OCI-LY3 (cell line): ENCODE data around the gene CNTNAP2.

ENCODE experiments used
- H2AFZ ChIP-seq: fragments of 200-600, 300-600 bp; shearing (Covaris generic); 2 replicates; pipeline ENCODE4 v1.6.0; 2014; ENCODE audit warnings: antibody characterized with exemption, low read depth, low read length
- H3K27ac ChIP-seq: fragments of 200-600, 300-600 bp; sonication (generic); 2 replicates; pipeline ENCODE4 v1.5.1; 2014; ENCODE audit warnings: mild to moderate bottlenecking, low read length, moderate library complexity, mixed read lengths
- H3K27me3 ChIP-seq: fragments of 200-600, 300-600 bp; sonication (generic); 2 replicates; pipeline ENCODE4 v1.6.1; 2014; ENCODE audit warnings: low read depth, low read length, mixed read lengths
- H3K36me3 ChIP-seq: fragments of 200-600, 300-600 bp; sonication (generic); replicated peaks from 2 replicates; pipeline ENCODE3; 2014; ENCODE audit warnings: low read depth, low read length, mixed read lengths
- H3K4me1 ChIP-seq: fragments of 300-600, 200-600 bp; sonication (generic); 2 replicates; pipeline ENCODE4 v1.6.1; 2014; ENCODE audit warnings: low read length, mixed read lengths
- H3K4me2 ChIP-seq: fragments of 200-600, 300-600 bp; sonication (generic); 2 replicates; pipeline ENCODE4 v1.6.1; 2014; ENCODE audit warnings: low read length, mixed read lengths
- H3K4me3 ChIP-seq: fragments of 300-600, 200-600 bp; sonication (generic); 2 replicates; pipeline ENCODE4 v1.5.1; 2014; ENCODE audit warnings: antibody characterized with exemption, mild to moderate bottlenecking, low read length, moderate library complexity
- H3K79me2 ChIP-seq: fragments of 300-600, 200-600 bp; shearing (Covaris generic); 2 replicates; pipeline ENCODE4 v1.6.1; 2014; ENCODE audit warnings: mild to moderate bottlenecking, low read length, mixed read lengths
- H3K9ac ChIP-seq: fragments of 300-600, 200-600 bp; shearing (Covaris generic); 2 replicates; pipeline ENCODE4 v1.6.0; 2014; ENCODE audit warnings: mild to moderate bottlenecking, low read length, moderate library complexity
- H3K9me3 ChIP-seq: fragments of 200-600, 300-600 bp; shearing (Covaris generic); 2 replicates; pipeline ENCODE4 v1.6.1; 2014; ENCODE audit warnings: low read length, mixed read lengths; ENCODE audit not compliant: insufficient read depth
- H4K20me1 ChIP-seq: fragments of 200-600, 300-600 bp; sonication (generic); 2 replicates; pipeline ENCODE4 v1.6.1; 2016; ENCODE audit warnings: low read length, mixed read lengths; ENCODE audit not compliant: insufficient read depth
- EZH2phosphoT487 ChIP-seq: fragments of 200-600 bp; shearing (Covaris generic); IDR thresholded peaks from 2 replicates; pipeline ENCODE4 v1.6.1; 2018; ENCODE audit warnings: antibody characterized with exemption, mixed run types, low read depth
- TF ChIP-seq, protein P1 (sequence below): fragments of 200-600, 300-600 bp; sonication (generic); IDR thresholded peaks from 2 replicates; pipeline ENCODE4 v1.5.1; 2014; ENCODE audit warnings: antibody characterized with exemption, low read length, low read depth

Gene CNTNAP2

DNA sequence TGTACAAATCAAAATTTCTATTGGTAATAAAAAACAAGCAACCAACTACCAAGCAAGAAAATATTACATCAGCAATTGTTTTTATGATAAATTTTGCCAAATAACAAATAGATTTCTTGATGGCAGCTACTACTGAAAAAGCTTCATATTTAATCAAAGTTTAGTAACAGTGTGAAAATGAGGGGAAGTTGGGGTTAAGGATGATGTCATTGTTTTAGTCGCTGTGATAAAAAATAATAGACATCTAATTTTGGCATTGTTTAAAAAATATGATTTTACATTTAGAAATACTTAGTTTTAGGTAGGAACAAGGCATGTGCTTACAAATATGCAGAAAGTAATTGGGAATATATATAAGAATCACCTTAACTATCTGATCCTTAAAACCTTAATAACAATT lies 145.9 kb downstream of the CNTNAP2 start:
- Histone ChIP-seq H3K27ac (no peak overlapping the region), H4K20me1 (no peaks in the 10 kb centered on the region), H3K9ac (no peak overlapping the region), H3K36me3 (no peaks in the 10 kb centered on the region), H3K4me3 (no peak overlapping the region), H3K79me2 (no peaks in the 10 kb centered on the region), H3K4me1 (no peaks in the 10 kb centered on the region), H3K27me3 (no peaks in the 10 kb centered on the region), H2AFZ (no peak overlapping the region), H3K4me2 (no peak overlapping the region), H3K9me3 (no peaks in the 10 kb centered on the region)
- TF ChIP-seq EZH2phosphoT487 = no peak
- TF ChIP-seq, protein P1, sequence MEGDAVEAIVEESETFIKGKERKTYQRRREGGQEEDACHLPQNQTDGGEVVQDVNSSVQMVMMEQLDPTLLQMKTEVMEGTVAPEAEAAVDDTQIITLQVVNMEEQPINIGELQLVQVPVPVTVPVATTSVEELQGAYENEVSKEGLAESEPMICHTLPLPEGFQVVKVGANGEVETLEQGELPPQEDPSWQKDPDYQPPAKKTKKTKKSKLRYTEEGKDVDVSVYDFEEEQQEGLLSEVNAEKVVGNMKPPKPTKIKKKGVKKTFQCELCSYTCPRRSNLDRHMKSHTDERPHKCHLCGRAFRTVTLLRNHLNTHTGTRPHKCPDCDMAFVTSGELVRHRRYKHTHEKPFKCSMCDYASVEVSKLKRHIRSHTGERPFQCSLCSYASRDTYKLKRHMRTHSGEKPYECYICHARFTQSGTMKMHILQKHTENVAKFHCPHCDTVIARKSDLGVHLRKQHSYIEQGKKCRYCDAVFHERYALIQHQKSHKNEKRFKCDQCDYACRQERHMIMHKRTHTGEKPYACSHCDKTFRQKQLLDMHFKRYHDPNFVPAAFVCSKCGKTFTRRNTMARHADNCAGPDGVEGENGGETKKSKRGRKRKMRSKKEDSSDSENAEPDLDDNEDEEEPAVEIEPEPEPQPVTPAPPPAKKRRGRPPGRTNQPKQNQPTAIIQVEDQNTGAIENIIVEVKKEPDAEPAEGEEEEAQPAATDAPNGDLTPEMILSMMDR = no peak

DNA sequence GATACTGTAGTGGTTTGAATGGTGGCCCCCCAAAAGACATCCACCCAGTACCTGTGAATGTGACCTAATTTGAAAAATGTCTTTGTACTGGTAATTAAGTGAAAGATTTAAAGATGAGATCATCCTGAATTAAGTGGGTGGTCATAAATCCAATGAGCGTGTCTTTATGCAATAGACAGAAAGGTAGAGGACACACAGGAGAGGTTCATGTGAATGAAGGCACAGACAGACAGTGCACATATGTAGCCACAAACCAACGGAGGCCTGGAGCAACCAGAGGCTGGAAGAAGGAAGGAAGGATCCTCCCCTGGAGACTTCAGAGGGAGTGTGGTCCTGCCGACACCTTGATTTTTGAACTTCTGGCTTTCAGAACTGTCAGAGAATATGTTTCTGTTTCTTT lies 160.3 kb downstream of the CNTNAP2 start:
- TF ChIP-seq EZH2phosphoT487 = no peak
- TF ChIP-seq, protein P1 = no peak
- no peak overlapping the region for H3K27ac ChIP-seq
- no peak overlapping the region for H3K4me2 ChIP-seq
- H4K20me1 ChIP-seq = no peaks in the 10 kb centered on the region
- H3K4me1 ChIP-seq = no peaks in the 10 kb centered on the region
- H3K79me2 ChIP-seq = no peaks in the 10 kb centered on the region
- no peak overlapping the region for H3K4me3 ChIP-seq
- no peak overlapping the region for H2AFZ ChIP-seq
- no peak overlapping the region for H3K9ac ChIP-seq
- H3K27me3 ChIP-seq = no peaks in the 10 kb centered on the region
- H3K36me3 ChIP-seq = no peaks in the 10 kb centered on the region
- no peaks in the 10 kb centered on the region for H3K9me3 ChIP-seq

DNA sequence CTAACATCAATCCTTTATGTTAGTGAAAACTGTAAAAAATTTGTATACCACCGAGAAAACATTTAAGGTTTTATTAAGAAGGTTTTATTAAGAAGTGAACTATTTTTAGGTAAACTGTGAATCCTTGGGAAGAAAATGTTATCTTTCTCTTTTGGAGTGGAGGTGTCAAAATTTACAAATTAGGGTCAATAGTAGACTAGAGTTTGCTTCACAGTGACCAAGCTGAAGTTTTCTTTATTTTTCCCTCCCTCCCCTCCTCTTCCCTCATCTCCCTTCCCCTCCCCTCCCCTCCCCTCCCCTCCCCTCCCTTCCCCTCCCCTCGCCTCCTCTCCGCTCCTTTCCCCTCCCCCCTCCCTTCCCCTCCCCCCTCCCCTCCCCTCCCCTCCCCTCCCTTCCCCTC lies 168.8 kb downstream of the CNTNAP2 start:
- Histone ChIP-seq H3K4me3 (no peak overlapping the region), H3K27me3 (no peaks in the 10 kb centered on the region), H3K9me3 (no peaks in the 10 kb centered on the region), H2AFZ (no peak overlapping the region), H3K27ac (no peak overlapping the region), H4K20me1 (no peaks in the 10 kb centered on the region), H3K4me2 (no peak overlapping the region), H3K4me1 (no peaks in the 10 kb centered on the region), H3K9ac (no peak overlapping the region), H3K36me3 (no peaks in the 10 kb centered on the region), H3K79me2 (no peaks in the 10 kb centered on the region)
- no peak for TF ChIP-seq EZH2phosphoT487
- TF ChIP-seq, protein P1 = no peak

DNA sequence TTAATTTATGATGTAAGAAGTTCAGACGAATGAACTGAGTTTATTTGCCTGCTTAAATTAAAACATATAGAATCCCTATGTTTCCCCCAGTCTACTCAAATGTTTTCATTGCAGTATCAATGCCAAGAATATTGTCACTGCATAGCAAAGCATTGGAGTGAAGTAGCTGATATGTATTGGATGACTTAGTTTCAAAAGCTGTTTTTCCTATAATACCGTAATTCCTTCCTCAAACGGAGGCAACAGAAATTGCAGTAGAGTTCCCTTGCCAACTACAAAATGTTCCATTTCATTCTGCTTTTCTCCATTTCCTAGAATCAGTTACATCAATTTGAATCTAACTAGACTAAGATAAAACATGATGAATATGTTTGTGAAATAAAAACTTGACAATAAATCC lies 174.1 kb downstream of the CNTNAP2 start:
- Histone ChIP-seq H3K4me2 (no peak overlapping the region), H3K9ac (no peak overlapping the region), H3K9me3 (no peaks in the 10 kb centered on the region), H3K27ac (no peak overlapping the region), H3K4me3 (no peak overlapping the region), H2AFZ (no peak overlapping the region), H3K4me1 (no peaks in the 10 kb centered on the region), H3K79me2 (no peaks in the 10 kb centered on the region), H4K20me1 (no peaks in the 10 kb centered on the region), H3K36me3 (no peaks in the 10 kb centered on the region), H3K27me3 (no peaks in the 10 kb centered on the region)
- TF ChIP-seq, protein P1 = no peak
- TF ChIP-seq EZH2phosphoT487 = no peak
